ENCODE data around the gene L3MBTL4.

- no peak for TF ChIP-seq CTCF (IDR thresholded peaks at IDR 0.05)
- no peak for TF ChIP-seq POLR2A (IDR thresholded peaks at IDR 0.05)
Measured at GRCh38 chr18:5961828-5962150, 452.9 kb downstream of the L3MBTL4 start.
